Natural killer cell (primary cell): Measurements from ENCODE around the gene CTPS1. TPM values are rescaled to one million over a fixed set of nuclear protein-coding genes. Genes with fewer than 3 reads are reported as not detected.

Source experiments
- ATAC-seq, 3 donors: fragments of 150-1000 bp in 2 of 3; fragments of 200-7000 bp in 1 of 3; cut with Tn5 transposase; 1 replicate in 1 of 3; 2 replicates in 2 of 3; pipeline ENCODE4 v1.10.0; 2021; ENCODE audit warnings: mild to moderate bottlenecking in 2 of 3, moderate library complexity in 2 of 3
- DNase-seq, 2 donors: peaks; one replicate each; pipeline versions ENCODE4 v3.0.0 to v3.0.0-alpha.2; 2013 to 2021; ENCODE audit warnings: mixed read lengths in 1 of 2
- H3K27ac ChIP-seq: one replicate; pipeline ENCODE4 v1.5.1; 2013; ENCODE audit warnings: mild to moderate bottlenecking, low read length
- H3K27me3 ChIP-seq: one replicate; pipeline ENCODE4 v1.6.1; 2013; ENCODE audit warnings: low read length; ENCODE audit not compliant: control insufficient read depth, insufficient read depth
- H3K36me3 ChIP-seq: one replicate; pipeline ENCODE4 v1.6.1; 2013; ENCODE audit warnings: low read length; ENCODE audit not compliant: control insufficient read depth, insufficient read depth
- H3K4me1 ChIP-seq: one replicate; pipeline ENCODE4 v1.6.1; 2013; ENCODE audit warnings: low read length; ENCODE audit not compliant: control insufficient read depth, insufficient read depth
- H3K4me3 ChIP-seq: one replicate; pipeline ENCODE4 v1.5.1; 2013; ENCODE audit warnings: low read length
- H3K9me3 ChIP-seq: one replicate; pipeline ENCODE4 v1.6.1; 2013; ENCODE audit warnings: low read length; ENCODE audit not compliant: control insufficient read depth, insufficient read depth
- H3K27ac Mint-ChIP-seq, 2 donors: one replicate each; pipeline ENCODE4 v1.8.0; 2022; ENCODE audit warnings: mild to moderate bottlenecking in 2 of 2, mixed read lengths in 2 of 2, moderate library complexity in 1 of 2
- H3K27me3 Mint-ChIP-seq, 2 donors: one replicate each; pipeline ENCODE4 v1.8.0; 2022; ENCODE audit warnings: low read depth in 2 of 2, mixed read lengths in 2 of 2
- H3K36me3 Mint-ChIP-seq: one replicate; pipeline ENCODE4 v1.8.0; 2022; ENCODE audit warnings: mixed read lengths
- H3K4me1 Mint-ChIP-seq, 2 donors: one replicate each; pipeline ENCODE4 v1.8.0; 2022; ENCODE audit warnings: mixed read lengths in 2 of 2
- H3K4me3 Mint-ChIP-seq: one replicate; pipeline ENCODE4 v1.8.0; 2022; ENCODE audit warnings: mild to moderate bottlenecking, moderate library complexity, mixed read lengths
- H3K9me3 Mint-ChIP-seq, 2 donors: one replicate each; pipeline ENCODE4 v1.8.0; 2022; ENCODE audit warnings: mixed read lengths in 2 of 2
- WGBS: methylation state at CpG from one replicate; pipeline ENCODE4 v1.1.7; 2013; ENCODE audit warnings: missing lambda C conversion rate; ENCODE audit not compliant: insufficient coverage; 5-methylcytosine and 5-hydroxymethylcytosine counted together
- intact Hi-C: fragments of 100-400 bp; cut with micrococcal nuclease; formaldehyde crosslinking; loops from one replicate; pipeline ENCODE4 v1.14.2; 2022
- total RNA-seq, 4 donors: library from RNA; stranded (reverse); fragments of 120-200 nt in 1 of 4; gene quantifications; one replicate each; pipeline versions ENCODE4 v1.2.3 to v1.2.4, GENCODE V29; 2013 to 2022
- TF ChIP-seq, protein P1 (sequence below): fragments of 200-600 bp; IDR thresholded peaks from one replicate; pipeline ENCODE4 v1.8.0; 2022; ENCODE audit warnings: antibody characterized with exemption

The CTPS1 gene
- total RNA-seq, 3 donors from 2014 or later (not counting 1 experiment from before 2014, with no cell fraction given), result 90.5 to 128 (median 99.0) TPM

DNA sequence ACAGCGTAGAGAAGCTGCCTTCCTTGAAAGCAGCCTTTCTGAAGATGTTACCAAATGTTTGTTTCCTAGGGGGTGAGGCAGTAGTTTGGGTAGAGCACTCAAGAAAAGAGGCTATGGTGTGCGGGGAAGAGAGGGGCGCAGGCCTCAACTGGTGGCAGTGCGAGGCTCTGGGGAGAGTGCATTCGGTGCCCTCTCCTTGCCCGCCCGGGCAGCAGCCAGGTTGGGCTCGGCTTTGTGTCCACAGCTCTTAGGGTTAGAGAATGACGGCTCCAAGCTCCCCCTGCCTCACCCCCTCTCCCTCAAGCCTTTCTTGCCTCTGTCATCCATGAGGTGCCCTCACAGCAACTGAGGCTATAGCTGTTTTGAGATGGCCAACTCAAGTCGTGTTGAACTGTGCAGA is 42.9 kb downstream of the CTPS1 start:
- 96% methylated on average over 10 of the region's 10 CpGs for WGBS
- no peaks in the 10 kb centered on the region for H3K9me3 ChIP-seq
- TF ChIP-seq, protein P1, sequence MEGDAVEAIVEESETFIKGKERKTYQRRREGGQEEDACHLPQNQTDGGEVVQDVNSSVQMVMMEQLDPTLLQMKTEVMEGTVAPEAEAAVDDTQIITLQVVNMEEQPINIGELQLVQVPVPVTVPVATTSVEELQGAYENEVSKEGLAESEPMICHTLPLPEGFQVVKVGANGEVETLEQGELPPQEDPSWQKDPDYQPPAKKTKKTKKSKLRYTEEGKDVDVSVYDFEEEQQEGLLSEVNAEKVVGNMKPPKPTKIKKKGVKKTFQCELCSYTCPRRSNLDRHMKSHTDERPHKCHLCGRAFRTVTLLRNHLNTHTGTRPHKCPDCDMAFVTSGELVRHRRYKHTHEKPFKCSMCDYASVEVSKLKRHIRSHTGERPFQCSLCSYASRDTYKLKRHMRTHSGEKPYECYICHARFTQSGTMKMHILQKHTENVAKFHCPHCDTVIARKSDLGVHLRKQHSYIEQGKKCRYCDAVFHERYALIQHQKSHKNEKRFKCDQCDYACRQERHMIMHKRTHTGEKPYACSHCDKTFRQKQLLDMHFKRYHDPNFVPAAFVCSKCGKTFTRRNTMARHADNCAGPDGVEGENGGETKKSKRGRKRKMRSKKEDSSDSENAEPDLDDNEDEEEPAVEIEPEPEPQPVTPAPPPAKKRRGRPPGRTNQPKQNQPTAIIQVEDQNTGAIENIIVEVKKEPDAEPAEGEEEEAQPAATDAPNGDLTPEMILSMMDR, result no peak
- peaks cover 8% of the 10 kb centered on the region for H3K4me1 ChIP-seq
- H3K4me1 Mint-ChIP-seq, result peaks cover 5 to 19% of the 10 kb centered on the region in 2 donors
- no peaks in the 10 kb centered on the region for H3K27me3 Mint-ChIP-seq
- H3K27ac Mint-ChIP-seq, result no peak overlapping the region
- no peak for DNase-seq
- no peaks in the 10 kb centered on the region for H3K27me3 ChIP-seq
- intact Hi-C loops, result no loop called here
- H3K4me3 ChIP-seq, result no peak overlapping the region
- H3K36me3 ChIP-seq, result peaks cover 2% of the 10 kb centered on the region
- H3K36me3 Mint-ChIP-seq, result no peaks in the 10 kb centered on the region
- H3K4me3 Mint-ChIP-seq, result no peak overlapping the region
- no peaks in the 10 kb centered on the region for H3K9me3 Mint-ChIP-seq
- ATAC-seq, result no peak
- no peak overlapping the region for H3K27ac ChIP-seq

GRCh38 chr1:41023279-41023990 is 43.9 kb downstream of the CTPS1 start:
- no peaks in the 10 kb centered on the region for H3K9me3 Mint-ChIP-seq
- peaks cover 8% of the 10 kb centered on the region for H3K4me1 ChIP-seq
- H3K4me1 Mint-ChIP-seq, result peaks cover 5 to 18% of the 10 kb centered on the region in 2 donors
- no peak overlapping the region for H3K27ac Mint-ChIP-seq
- H3K27me3 Mint-ChIP-seq, result no peaks in the 10 kb centered on the region
- no peak for ATAC-seq
- no peak overlapping the region for H3K27ac ChIP-seq
- no peaks in the 10 kb centered on the region for H3K9me3 ChIP-seq
- H3K4me3 Mint-ChIP-seq, result no peak overlapping the region
- DNase-seq, result no peak
- WGBS, result 98% methylated on average over 5 of the region's 5 CpGs
- no peaks in the 10 kb centered on the region for H3K36me3 Mint-ChIP-seq
- no peaks in the 10 kb centered on the region for H3K27me3 ChIP-seq
- peaks cover 8% of the 10 kb centered on the region for H3K36me3 ChIP-seq
- no peak overlapping the region for H3K4me3 ChIP-seq
- intact Hi-C loops, result no loop called here
- TF ChIP-seq, protein P1, result no peak

DNA sequence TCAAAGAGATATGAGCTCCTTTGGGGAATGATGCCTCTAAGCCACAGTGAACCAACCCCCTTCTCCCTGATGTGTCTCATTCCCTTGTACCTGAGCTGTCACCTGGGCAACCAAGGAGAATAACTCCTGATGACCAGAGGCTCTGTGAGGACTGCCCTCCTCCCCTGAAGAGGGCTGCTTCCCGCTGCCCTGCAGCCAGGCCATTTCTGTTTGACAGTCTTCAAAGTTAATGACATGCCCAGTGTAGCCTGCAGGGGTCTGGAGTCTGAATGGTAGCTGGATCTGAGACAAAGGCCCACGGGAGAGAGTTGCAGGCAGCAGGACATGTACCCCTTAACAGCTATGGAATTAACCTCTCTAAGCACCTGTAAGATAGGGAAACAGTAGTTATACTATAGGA is 45.5 kb downstream of the CTPS1 start:
- no peak overlapping the region for H3K4me3 Mint-ChIP-seq
- peak overlapping the region in 1 of 2 donors; percentile 44 for H3K27ac Mint-ChIP-seq
- intact Hi-C loops, result no loop called here
- WGBS, result 100% methylated on average over 1 of the region's 2 CpGs
- no peak overlapping the region for H3K27ac ChIP-seq
- no peaks in the 10 kb centered on the region for H3K27me3 ChIP-seq
- H3K36me3 ChIP-seq, result peaks cover 8% of the 10 kb centered on the region
- H3K9me3 Mint-ChIP-seq, result no peaks in the 10 kb centered on the region
- DNase-seq (no peak), ATAC-seq (no peak)
- no peaks in the 10 kb centered on the region for H3K27me3 Mint-ChIP-seq
- H3K4me3 ChIP-seq, result no peak overlapping the region
- no peaks in the 10 kb centered on the region for H3K9me3 ChIP-seq
- H3K4me1 Mint-ChIP-seq, result peaks cover 5 to 12% of the 10 kb centered on the region in 2 donors
- no peaks in the 10 kb centered on the region for H3K36me3 Mint-ChIP-seq
- TF ChIP-seq, protein P1, result no peak
- H3K4me1 ChIP-seq, result peaks cover 8% of the 10 kb centered on the region
